Stimulated activated CD4-positive, alpha-beta T cell treated with anti-CD3 and anti-CD28 coated beads, Interleukin-2, amount 100 ng/mL, for 4 hours (primary cell): ENCODE results near the gene NCAM1.

Experiments
- DNase-seq: peaks from one replicate; pipeline ENCODE4 v3.0.0-alpha.2; 2020; ENCODE audit warnings: low read depth

NCAM1 gene

GRCh38 chr11:113168354-113169342 lies 207.4 kb downstream of the NCAM1 start:
- no peak for DNase-seq

GRCh38 chr11:113172382-113172951 lies 211.2 kb downstream of the NCAM1 start:
- no peak for DNase-seq

GRCh38 chr11:113173126-113173525 lies 211.9 kb downstream of the NCAM1 start:
- DNase-seq = no peak

GRCh38 chr11:113174882-113175281 lies 213.7 kb downstream of the NCAM1 start:
- no peak for DNase-seq

GRCh38 chr11:113176599-113177360 lies 215.6 kb downstream of the NCAM1 start:
- DNase-seq = no peak

GRCh38 chr11:113177671-113178070 lies 216.5 kb downstream of the NCAM1 start:
- DNase-seq = no peak

- no peak for DNase-seq
Observed at GRCh38 chr11:113178381-113179070, 217.3 kb downstream of the NCAM1 start.

- no peak for DNase-seq
Observed at GRCh38 chr11:113179181-113179704, 218.0 kb downstream of the NCAM1 start.

- no peak for DNase-seq
Observed at GRCh38 chr11:113181094-113181493, 219.9 kb downstream of the NCAM1 start.

- DNase-seq = no peak
Observed at GRCh38 chr11:113182288-113182687, 221.1 kb downstream of the NCAM1 start.

GRCh38 chr11:113184498-113184897 lies 223.3 kb downstream of the NCAM1 start:
- DNase-seq = no peak

- DNase-seq = no peak
Observed at GRCh38 chr11:113188371-113188834, 227.2 kb downstream of the NCAM1 start.

- no peak for DNase-seq
Observed at GRCh38 chr11:113189909-113190667, 228.9 kb downstream of the NCAM1 start.

GRCh38 chr11:113192121-113192925 lies 231.1 kb downstream of the NCAM1 start:
- DNase-seq = no peak

- DNase-seq = no peak
Observed at GRCh38 chr11:113193016-113193415, 231.8 kb downstream of the NCAM1 start.

GRCh38 chr11:113193946-113194345 lies 232.7 kb downstream of the NCAM1 start:
- DNase-seq = no peak

GRCh38 chr11:113195728-113196127 lies 234.5 kb downstream of the NCAM1 start:
- no peak for DNase-seq

GRCh38 chr11:113197446-113197845 lies 236.2 kb downstream of the NCAM1 start:
- no peak for DNase-seq

GRCh38 chr11:113198972-113199661 lies 237.9 kb downstream of the NCAM1 start:
- DNase-seq = no peak
